ENCODE results near the gene ARHGAP42. TPM values are rescaled to one million over a fixed set of nuclear protein-coding genes. Genes with fewer than 3 reads are reported as not detected.

The ARHGAP42 gene
- total RNA-seq, 1 donor from 2014 or later = 19.1 TPM

GRCh38 chr11:100715165-100715761 lies 28.2 kb downstream of the ARHGAP42 start:
- Mint-ChIP-seq H3K27ac (ENCODE audit: unreplicated experiment) (peak overlapping the region; percentile 82), H3K36me3 (ENCODE audit: low read depth, unreplicated experiment) (no peaks in the 10 kb centered on the region), H3K4me3 (ENCODE audit: unreplicated experiment) (no peak overlapping the region), H3K4me1 (ENCODE audit: unreplicated experiment) (peaks cover 18% of the 10 kb centered on the region), H3K27me3 (ENCODE audit: unreplicated experiment) (peaks cover 2% of the 10 kb centered on the region), H3K9me3 (ENCODE audit: unreplicated experiment) (no peaks in the 10 kb centered on the region)
- no peak for DNase-seq (ENCODE audit: low spot score)
- TF ChIP-seq CTCF (IDR thresholded peaks at IDR 0.05; ENCODE audit: unreplicated experiment) = no peak

GRCh38 chr11:100716838-100717237 lies 29.8 kb downstream of the ARHGAP42 start:
- no peaks in the 10 kb centered on the region for H3K36me3 Mint-ChIP-seq (ENCODE audit: low read depth, unreplicated experiment)
- TF ChIP-seq CTCF (IDR thresholded peaks at IDR 0.05; ENCODE audit: unreplicated experiment) = no peak
- H3K27me3 Mint-ChIP-seq (ENCODE audit: unreplicated experiment) = peaks cover 2% of the 10 kb centered on the region
- no peak overlapping the region for H3K4me3 Mint-ChIP-seq (ENCODE audit: unreplicated experiment)
- no peak for DNase-seq (ENCODE audit: low spot score)
- no peaks in the 10 kb centered on the region for H3K9me3 Mint-ChIP-seq (ENCODE audit: unreplicated experiment)
- H3K4me1 Mint-ChIP-seq (ENCODE audit: unreplicated experiment) = peaks cover 18% of the 10 kb centered on the region
- H3K27ac Mint-ChIP-seq (ENCODE audit: unreplicated experiment) = no peak overlapping the region

GRCh38 chr11:100719362-100719761 lies 32.3 kb downstream of the ARHGAP42 start:
- Mint-ChIP-seq H3K4me3 (ENCODE audit: unreplicated experiment) (no peak overlapping the region), H3K9me3 (ENCODE audit: unreplicated experiment) (no peaks in the 10 kb centered on the region), H3K27me3 (ENCODE audit: unreplicated experiment) (peaks cover 2% of the 10 kb centered on the region), H3K36me3 (ENCODE audit: low read depth, unreplicated experiment) (no peaks in the 10 kb centered on the region), H3K27ac (ENCODE audit: unreplicated experiment) (peak overlapping the region; percentile 76), H3K4me1 (ENCODE audit: unreplicated experiment) (peaks cover 18% of the 10 kb centered on the region)
- no peak for TF ChIP-seq CTCF (IDR thresholded peaks at IDR 0.05; ENCODE audit: unreplicated experiment)
- DNase-seq (ENCODE audit: low spot score) = no peak

- no peaks in the 10 kb centered on the region for H3K36me3 Mint-ChIP-seq (ENCODE audit: low read depth, unreplicated experiment)
- TF ChIP-seq CTCF (IDR thresholded peaks at IDR 0.05; ENCODE audit: unreplicated experiment) = no peak
- peaks cover 18% of the 10 kb centered on the region for H3K4me1 Mint-ChIP-seq (ENCODE audit: unreplicated experiment)
- peak; percentile 8 for DNase-seq (ENCODE audit: low spot score)
- H3K9me3 Mint-ChIP-seq (ENCODE audit: unreplicated experiment) = no peaks in the 10 kb centered on the region
- H3K27ac Mint-ChIP-seq (ENCODE audit: unreplicated experiment) = peak overlapping the region; percentile 76
- H3K27me3 Mint-ChIP-seq (ENCODE audit: unreplicated experiment) = peaks cover 2% of the 10 kb centered on the region
- no peak overlapping the region for H3K4me3 Mint-ChIP-seq (ENCODE audit: unreplicated experiment)
These were observed 32.7 kb downstream of the ARHGAP42 start for GRCh38 chr11:100719809-100720221.

- Mint-ChIP-seq H3K4me1 (ENCODE audit: unreplicated experiment) (peaks cover 8% of the 10 kb centered on the region), H3K27me3 (ENCODE audit: unreplicated experiment) (peaks cover 5% of the 10 kb centered on the region), H3K36me3 (ENCODE audit: low read depth, unreplicated experiment) (no peaks in the 10 kb centered on the region), H3K4me3 (ENCODE audit: unreplicated experiment) (no peak overlapping the region), H3K9me3 (ENCODE audit: unreplicated experiment) (no peaks in the 10 kb centered on the region), H3K27ac (ENCODE audit: unreplicated experiment) (no peak overlapping the region)
- DNase-seq (ENCODE audit: low spot score) = no peak
- TF ChIP-seq CTCF (IDR thresholded peaks at IDR 0.05; ENCODE audit: unreplicated experiment) = no peak
These were observed 39.6 kb downstream of the ARHGAP42 start for GRCh38 chr11:100726680-100727079.

All from endothelial cell (in vitro differentiated cells).